Measurements from ENCODE around the gene TIPARP.

The TIPARP gene

GRCh38 chr3:156741935-156742334 lies 67.5 kb downstream of the TIPARP start:
- no peak for DNase-seq (ENCODE audit: low read depth, low spot score)

DNA sequence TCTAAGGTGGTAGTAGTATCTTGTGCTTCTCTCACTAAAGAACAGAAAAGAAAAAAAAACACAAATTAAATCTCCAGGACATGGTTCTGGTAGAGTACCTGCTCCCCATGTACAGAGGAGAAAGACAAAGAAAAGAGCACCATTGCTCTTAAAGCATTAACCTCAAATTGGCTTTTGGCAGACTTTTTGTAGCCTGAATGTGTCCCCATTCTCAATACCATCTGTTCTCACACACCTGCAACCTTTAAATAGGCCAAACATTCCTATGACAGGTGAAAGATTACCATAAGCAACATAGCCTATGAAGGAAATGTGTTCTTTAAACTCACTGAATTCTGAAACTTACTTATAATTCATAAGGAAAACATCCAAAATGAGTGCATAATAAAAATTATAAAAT lies 68.0 kb downstream of the TIPARP start:
- no peak for DNase-seq (ENCODE audit: low read depth, low spot score)

- no peak for DNase-seq (ENCODE audit: low read depth, low spot score)
These were observed 69.5 kb downstream of the TIPARP start for GRCh38 chr3:156743859-156744258.

- no peak for DNase-seq (ENCODE audit: low read depth, low spot score)
These were observed 70.2 kb downstream of the TIPARP start for GRCh38 chr3:156744631-156745030.

GRCh38 chr3:156745766-156746165 lies 71.4 kb downstream of the TIPARP start:
- no peak for DNase-seq (ENCODE audit: low read depth, low spot score)

DNA sequence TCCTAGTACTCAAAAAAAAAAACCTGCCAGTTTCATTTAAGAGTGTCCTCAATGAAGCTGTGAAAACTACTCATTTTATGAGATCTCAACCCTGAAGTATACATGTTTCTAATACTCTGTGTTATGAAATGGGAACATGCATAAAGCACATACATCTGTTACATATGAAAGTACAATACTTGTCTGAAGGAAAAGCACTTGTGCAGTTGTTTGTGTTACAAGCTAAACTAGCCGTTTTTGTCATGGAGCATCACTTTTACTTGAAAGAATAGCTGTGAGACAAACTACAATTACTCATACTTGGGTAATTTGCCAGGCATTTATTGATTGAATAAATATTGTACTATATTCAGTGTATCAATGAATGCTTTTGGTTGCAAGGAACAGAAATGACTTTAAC lies 72.7 kb downstream of the TIPARP start:
- no peak for DNase-seq (ENCODE audit: low read depth, low spot score)

DNA sequence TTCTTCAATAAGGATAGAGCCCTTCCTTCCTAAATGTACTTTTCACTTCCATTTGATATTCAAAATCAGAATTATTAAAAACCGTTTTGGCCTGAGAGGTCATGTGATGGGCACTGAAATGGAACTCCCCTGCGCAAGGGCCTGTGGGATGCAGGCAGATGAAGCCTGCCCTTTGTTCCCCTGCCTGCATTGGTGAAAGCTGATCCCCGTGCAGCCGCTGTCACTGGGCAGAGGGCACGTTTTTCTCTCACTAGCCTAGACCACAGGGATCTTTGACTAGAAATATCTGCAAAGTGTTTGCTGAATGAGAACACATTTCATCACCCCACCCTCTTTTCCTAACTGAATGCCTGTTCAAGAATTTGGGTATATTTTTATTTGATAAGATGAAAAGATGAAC lies 74.9 kb downstream of the TIPARP start:
- DNase-seq (ENCODE audit: low read depth, low spot score): no peak

GRCh38 chr3:156750191-156750873 lies 75.9 kb downstream of the TIPARP start:
- DNase-seq (ENCODE audit: low read depth, low spot score): no peak

- no peak for DNase-seq (ENCODE audit: low read depth, low spot score)
These were observed 76.5 kb downstream of the TIPARP start for GRCh38 chr3:156750874-156751245.

DNA sequence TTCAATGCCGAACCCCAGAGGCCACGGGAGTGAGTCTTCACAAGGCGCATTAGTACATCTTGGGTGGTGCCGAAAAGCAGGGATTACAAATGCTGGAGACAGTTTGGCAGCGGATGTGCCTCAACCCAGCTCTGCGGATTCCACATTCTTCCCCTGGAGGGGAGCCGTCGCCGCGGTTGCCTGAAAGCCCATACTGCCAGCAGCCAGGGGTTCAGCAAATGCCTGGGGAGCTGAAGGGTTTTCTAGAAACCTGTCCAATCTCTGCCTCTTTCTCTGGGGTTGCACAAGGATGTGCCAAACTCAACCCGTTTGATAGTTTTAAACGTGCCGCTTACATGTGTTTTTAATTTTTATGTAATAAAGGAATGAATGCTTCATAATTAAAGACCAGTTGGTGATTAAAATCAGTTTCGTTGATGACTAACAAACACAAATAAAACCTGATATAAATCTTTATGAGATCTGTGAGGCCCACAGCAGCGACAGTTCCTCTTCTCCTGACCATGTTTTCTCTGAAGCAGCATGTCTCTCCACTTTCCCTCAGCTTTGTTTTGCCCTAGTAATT lies 77.2 kb downstream of the TIPARP start:
- peak; percentile 75 for DNase-seq (ENCODE audit: low read depth, low spot score)
